Stimulated activated CD8-positive, alpha-beta memory T cell treated with anti-CD3 and anti-CD28 coated beads, Interleukin-4, amount 100 ng/mL, for 4 hours (primary cell): ENCODE data around the gene USP50.
"Not testable (repeated sequence)": the region's sequence is repeated elsewhere in the genome, so short reads cannot be mapped to it uniquely, and the experiment has no call there.

Experiments used
- DNase-seq, 2 donors: peaks; one replicate each; pipeline ENCODE4 v3.0.0-alpha.2; 2020; ENCODE audit warnings: low read depth in 2 of 2, low spot score in 1 of 2

USP50 gene

DNA sequence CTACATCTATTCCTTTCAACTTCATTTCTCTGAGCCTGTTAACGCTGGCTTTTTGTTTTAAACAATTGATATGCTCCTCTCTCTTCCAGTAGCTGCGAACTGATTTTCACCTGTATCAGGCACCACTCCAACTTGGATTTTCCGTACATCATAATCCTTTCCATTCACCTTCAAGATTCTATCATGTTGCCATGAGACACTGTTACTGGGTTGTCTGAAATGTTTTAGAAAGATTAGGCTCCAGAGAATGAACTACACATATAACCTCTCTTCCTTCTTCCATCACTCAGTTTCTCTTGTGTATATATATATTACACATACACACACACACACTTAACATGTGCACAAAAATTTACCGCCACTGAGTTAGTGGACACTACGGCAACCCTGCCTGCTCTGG, at the start of gene USP50:
Gene USP50 (minus strand): TSS at position 101 of the 400 bp plus-strand sequence. CDS start 141 bp downstream, outside the sequence.
- DNase-seq, result no peak

DNA sequence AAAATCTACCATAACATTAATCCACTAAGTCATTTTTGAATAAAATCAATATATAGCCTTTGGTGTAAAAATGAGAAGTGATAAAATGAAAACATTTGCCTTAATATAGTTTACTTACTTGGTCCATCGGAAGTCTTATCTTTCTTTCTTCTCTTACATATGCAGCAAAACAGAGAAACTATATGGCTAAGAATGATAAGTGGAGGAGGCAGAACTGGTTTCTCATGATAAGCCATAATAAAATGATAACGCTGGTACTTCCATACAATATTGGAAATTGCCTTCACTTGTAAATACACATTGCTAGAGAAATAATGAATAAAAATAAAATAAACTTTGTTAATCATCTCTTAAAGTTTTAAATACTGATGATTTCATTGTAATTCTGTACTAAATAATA, 47.8 kb upstream of the USP50 start:
- no peak for DNase-seq

DNA sequence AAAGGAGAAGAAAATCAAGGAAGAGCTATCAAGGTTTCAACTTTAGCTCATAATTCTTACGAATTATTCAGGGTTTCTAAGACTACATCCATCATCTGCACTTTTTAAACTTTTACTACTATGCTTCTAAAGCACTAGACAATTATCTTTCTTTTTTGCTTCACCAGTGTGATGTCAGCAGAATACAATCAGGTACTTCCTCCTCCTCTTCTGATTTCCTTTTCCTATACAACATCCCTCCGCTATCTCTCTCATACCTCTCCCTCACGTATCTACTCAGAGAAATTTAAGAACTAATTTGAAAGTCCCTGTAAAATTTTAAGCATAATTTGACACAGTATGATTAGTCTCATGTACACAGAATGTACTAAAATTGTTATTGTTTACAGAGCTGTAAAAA, 47.3 kb upstream of the USP50 start:
- no peak for DNase-seq

DNA sequence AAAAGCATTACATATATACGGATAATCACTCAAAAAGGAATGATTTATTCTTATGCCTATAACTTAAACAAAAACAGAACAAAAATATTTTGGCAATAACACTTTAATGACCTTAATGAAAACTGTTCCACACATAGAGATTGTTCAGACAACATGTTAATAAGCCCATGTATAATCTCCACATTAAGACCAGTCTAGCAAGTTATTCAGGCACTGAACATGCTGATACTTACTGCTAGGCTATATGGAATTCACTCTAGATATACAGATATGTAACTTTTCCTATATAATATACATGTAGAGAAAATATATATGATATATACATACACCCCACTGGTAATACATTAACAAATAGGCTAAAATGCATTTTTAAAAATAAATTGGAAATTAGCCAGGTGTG, 43.8 kb upstream of the USP50 start:
- DNase-seq, result no peak

DNA sequence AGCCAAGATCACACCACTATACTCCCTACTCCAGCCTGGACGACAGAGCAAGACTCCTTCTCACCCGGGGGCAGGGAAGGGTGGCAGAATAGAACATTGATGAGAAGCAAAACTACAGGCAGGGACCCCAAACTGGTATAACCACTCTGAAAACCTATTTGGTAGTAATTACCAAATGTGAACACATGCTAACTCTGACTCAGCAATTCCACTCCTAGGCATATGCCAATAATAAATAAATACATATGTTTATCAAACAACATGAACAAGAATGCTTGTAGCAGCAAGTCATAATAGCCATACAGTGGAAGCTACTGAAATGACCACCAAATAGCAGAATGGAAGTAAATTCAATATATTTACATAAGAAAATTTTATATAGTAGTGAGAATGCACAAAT, 31.0 kb upstream of the USP50 start:
- DNase-seq, result no peak

DNA sequence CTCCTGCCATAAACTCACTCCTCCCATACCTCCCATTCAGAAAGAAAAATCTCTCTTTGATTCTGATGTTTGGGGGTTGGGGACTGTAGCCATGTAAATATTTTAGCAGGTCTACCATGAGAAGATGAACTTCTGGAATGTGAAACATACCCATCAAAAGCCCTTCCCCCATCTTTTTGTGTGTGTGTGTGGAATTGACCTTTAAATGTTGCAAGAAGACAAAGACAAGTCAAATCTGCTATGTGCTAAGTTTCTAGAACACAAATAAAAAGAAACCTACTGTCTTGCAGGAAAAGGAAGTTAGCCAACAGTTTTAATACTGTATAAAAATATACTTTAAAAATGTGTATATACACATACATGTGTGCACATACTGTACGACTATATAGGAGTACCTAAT, 29.7 kb upstream of the USP50 start:
- DNase-seq, result no peak

DNA sequence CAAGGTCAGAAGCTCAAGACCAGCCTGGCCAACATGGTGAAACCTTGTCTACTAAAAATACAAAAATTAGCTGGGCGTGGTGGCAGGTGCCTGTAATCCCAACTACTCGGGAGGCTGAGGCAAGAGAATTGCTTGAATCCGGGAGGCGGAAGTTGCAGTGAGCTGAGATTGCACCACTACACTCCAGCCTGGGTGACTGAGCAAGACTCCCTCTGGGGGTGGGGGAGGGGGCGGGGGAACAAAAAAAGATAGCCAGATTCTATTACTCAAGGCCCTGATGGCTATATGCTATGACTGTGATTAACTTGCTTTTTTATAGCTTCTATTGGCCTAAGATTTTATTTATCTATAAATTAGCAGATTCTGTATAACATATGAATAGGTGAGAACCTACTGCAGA, 27.4 kb upstream of the USP50 start:
- not testable (repeated sequence) for DNase-seq

DNA sequence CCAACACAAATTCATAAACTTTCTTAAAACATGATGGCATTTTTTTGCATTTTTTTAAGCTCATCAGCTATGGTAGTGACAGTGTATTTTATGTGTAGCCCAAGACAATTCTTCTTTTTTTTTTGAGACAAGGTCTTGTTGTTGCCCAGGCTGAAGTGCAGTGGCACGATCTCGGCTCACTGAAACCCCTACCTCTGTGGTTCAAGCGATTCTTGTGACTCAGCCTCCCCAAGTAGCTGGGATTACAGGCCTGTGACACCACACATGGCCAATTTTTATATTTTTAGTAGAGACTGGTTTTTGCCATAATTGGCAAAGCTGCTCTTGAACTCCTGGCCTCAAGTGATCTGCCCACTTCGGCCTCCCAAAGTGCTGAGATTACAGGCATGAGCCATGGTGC, 17.3 kb upstream of the USP50 start:
- DNase-seq, result no peak

DNA sequence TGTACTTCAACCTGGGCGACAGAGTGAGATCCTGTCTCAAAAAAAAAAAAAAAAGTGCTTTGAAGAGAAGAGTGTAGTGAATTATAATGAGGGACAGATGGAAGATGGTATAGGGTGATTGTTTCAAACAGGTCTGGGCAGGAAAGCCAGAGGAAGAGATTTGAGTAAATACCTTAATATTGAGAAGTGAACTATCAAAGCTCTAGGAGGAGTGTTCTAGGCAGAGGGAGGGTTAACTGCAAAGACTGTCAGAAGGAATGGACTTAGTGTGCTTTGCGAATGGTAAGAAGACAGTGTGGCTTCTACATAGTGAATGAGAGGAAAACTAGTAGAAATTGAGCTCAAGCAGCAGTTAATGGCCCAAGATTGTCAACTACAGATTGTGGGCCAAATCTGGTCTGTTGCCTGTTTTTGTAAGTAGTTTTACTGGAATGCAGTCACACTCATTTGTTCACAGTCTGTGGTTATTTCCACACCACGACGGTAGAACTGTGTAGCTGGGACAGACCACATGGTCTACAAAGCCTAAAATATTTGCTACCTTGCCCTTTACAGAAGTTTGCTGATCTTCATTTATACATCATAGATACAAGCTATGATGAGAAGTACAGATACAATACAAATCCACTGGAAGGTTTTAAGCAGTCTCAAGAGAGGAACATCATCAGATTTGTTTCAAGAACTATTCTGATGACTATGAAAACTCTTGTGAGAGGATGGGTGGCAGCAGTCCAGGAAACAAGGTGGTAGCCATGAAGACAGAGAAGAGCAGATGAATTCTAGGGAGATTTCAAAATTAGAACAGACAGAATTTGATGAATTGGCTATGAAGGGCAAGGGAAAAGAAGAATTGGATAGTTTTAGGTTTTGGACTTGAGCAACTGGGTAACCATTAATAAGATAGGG, 16.5 kb upstream of the USP50 start:
- no peak for DNase-seq

DNA sequence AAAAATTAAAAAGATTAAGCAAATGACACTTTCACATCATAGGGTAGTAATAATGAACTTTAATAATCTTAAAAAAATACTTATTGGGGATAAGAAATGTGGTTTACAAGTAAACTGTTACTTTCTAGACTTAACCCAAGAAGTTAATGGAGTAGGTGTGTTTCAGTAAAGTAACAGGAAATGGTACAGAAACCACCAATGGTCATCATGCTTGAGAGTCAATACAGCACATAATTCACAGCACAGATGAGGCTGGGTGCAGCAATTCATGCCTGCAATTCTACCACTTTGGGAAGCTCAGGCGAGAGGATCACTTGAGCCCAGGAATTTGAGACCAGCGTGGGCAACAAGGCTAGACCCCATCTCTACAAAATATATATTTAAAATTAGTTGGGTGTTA, 11.5 kb upstream of the USP50 start:
- DNase-seq, result no peak

DNA sequence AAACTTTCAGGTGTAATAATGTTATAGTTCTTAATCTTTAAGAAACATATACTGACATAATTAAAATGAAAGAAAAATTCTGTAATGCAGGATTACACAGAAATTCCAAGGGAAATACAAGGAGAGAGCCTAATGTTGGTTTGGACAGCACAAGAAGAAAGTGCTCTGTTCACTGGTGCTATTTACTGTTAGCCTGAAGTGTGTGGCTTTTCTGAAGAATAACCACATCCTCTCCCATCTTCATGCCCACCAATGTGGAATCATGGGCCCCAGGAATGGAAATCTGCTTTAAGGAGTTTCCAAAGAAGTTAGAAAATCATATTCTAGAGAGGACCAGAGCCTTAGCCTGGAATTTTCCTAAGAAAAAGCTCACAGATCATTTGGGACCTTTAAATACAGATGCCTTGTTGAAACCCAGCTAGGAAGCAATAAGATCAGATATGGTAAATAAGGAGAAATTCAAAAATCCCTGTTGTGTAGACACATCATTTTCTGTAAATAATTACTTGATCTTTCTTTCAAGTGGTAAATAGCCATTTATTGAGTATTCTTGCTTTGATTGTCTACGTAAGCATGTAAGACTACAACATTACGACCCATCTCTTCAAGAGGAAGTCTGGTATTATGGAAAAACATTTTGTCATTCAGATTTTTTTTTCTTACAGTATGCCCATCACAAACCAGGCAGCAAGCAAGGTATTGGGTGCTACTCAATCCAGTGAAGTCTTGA, 10.3 kb upstream of the USP50 start:
- DNase-seq, result no peak

DNA sequence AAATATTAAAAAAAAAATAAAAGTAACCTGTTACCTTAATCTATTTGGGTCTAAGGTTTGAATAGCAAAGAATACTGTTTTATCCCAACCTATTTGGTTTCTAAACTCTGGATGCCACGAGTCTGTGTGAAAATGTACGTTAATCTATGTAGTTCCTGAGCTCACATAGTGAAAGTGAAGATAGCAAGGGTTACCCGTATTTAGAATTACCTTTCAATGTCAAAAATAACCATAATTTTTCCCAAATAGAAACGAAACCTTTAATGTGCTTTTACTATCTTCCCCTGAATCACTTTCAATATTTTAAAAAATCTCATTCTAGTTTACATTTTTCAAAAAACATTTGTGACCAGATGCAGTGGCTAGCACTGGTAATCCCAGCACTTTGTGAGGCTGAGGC, 5.8 kb upstream of the USP50 start:
- DNase-seq, result no peak

DNA sequence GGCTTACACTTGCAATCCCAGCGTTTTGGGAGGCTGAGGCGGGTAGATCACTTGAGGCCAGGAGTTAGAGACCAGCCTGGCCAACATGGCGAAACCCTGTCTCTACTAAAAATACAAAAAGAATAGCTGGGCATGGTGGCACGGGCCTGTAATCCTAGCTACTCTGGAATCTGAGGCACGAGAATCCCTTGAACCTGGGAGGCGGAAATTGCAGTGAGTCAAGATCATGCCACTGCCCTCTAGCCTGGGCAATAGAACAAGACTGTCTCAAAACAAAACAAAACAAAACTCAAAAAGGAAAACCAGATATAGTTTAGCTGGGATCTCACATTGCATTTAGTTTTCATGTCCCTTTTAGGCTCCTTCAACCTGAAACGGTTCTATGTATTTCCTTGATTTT, 2.9 kb upstream of the USP50 start:
- no peak for DNase-seq

DNA sequence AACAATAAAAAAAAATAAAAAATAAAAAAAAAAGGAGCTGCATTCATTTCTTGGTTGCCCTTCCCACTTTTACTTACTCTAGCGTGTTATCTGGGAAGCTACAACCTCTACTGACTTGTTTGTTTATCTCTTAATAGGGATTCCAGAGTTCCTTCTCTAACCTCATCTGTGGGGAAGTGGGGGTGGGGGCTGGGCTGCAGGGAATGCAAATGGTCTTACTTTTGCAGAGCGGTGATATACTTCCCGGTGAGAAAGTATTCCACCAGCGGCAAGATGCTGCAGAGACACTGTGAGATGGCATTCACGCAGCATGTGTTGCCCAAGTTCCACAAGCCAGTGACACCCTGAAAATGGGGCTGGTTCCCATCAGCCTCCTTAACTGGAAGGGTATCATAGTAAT, 2.1 kb downstream of the USP50 start:
- no peak for DNase-seq

DNA sequence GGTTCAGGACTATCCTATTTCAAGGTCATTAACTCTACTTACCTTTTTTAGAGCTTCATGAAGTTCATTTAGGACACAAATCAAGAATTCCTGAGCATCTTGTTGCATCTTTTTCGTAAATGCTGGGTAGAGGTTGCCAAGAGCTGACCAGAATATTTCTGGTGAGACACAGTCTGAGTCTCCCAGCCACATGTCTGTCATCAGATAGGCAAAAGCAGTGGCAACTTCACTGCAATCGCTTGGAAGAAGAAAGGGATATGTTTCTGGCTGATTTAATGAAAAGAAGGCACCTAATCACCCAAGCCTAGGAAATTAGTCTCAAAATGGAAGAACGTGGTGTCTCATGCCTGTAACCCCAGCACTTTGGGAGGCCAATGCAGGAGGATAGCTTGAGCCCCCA, 2.9 kb downstream of the USP50 start:
- DNase-seq, result no peak

DNA sequence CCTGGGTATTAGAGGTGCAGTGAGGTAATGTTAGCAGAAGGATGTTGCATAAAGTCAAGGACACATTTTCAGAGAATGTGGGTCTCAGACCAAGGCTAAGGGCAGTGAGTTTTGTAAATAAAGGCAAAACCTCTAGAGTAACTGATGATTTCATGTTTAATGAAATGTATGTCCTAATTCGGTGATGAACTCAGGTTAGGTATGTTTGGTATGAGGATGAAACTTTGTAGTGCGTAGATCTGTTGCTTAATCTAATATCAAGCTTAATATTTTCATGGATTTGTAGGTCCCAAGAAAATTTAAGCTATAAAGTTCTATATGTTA, 3.6 kb downstream of the USP50 start:
- no peak for DNase-seq

DNA sequence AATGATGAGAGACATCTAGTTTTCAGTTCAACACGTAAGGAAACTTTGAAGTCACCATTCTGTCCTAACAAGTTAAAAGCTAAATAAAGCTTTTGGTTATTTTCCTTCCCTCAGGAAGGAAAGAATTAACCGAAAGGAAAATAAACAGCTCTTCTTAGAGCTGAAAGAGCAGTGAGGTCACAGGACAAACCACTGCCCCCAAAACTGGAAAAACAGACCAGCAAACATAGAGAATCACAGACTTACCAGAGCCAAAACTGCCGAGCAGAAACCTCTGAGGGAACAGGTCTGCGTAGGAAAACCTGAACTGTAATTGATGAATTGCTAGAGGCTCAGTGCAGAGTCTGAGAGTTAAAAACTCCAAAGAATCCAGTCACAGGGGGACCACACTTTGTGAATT, 14.7 kb downstream of the USP50 start:
- DNase-seq, result no peak

DNA sequence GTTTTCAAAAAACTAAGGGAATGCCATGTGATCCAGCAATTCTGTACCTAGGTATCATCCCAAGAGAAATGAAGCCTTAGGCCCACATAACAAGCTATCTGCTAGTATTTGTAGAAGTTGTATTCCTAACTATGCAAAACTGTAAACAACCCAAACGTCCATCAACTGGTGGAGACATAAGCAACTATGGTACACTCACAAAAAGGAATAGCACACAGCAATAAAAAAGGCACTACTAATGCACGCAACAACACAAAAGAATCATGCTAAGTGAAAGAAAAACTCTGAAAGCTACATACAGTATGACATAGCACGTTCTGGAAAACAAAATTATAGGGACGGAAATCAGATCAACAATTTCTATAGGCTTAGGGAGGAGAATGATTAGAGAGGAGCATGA, 15.3 kb downstream of the USP50 start:
- DNase-seq, result no peak

DNA sequence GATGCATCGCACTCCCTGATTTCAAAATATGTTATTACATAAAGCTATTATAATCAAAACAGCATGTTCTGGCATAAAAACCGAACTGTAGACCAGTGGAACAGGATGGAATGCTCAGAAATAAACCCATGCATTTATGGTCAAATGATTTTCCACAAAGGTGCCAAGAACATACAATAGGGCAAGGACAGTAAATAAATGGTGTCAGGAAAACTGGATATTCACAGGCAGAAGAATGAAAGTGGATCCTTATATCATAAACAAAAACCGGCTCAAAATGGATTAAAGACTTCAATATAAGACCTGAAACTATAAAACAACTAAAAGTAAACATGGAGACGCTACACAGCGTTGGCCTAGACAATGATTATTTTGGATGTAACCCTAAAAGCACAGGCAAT, 22.6 kb downstream of the USP50 start:
- DNase-seq, result no peak

DNA sequence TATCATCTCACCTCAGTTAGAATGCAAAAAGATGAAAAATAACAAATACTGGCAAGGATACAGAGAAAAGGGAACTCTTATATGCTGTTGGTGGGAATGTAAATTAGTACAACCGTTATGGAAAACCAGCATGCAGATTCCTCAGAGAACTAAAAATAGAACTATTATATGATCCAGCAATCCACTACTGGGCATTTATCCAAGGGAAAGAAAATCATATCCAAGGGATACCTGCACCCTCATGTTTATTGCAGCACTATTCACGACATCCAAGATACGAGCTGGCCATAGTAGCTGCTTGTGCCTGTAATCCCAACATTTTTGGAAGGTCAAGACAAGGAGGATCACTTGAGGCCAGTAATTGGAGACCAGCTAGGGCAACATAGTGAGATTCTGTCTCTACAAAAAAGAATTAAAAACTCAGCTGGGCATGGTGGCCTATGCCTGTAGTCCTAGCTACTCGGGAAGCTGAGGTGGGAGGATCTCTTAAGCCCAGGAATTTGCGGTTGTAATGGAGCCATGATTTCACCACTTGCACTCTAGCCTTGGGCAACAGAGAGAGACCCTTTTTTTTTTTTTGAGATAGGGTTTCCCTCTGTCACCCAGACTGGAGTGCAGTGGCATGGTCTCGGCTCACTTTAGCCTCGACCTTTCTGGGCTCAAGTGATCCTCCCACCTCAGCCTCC, 26.6 kb downstream of the USP50 start:
- no peak for DNase-seq

DNA sequence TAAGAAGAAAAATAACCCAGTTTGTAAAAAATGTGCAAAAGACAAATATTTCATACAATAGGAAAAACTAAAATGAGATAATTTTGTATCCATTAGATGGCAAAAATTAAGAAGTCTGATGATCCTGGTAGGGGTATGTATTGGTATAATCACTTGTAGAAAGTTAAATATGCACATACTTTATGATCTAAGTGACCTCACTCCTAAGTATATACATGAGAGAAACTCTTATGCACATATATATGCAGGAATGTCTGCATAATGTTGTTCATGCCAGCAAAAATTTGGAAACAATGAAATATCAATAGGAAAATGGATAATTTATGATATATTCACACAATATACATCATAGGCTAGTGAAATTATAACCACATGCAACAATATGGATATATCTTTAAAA, 33.5 kb downstream of the USP50 start:
- no peak for DNase-seq

DNA sequence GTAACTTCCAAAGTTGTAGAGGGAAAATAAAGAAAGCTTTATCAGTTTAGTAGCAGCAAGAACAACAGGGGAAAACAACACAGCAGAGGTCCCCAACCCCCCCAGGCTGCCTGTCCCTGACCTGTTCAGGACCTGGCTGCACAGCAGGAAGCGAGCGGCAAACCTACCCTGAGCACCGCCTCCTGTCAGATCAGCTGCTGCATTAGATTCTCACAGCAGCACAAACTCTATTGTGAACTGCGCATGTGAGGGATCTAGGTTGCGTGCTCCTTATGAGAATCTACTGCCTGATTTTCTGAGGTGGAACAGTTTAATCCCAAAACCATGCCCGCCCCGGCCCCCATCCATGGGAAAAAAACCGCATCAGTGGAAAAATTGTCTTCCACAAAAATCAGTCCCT, 40.3 kb downstream of the USP50 start:
- no peak for DNase-seq
